Astrocyte (in vitro differentiated cells and primary cell): ENCODE results near the gene COPS9. TPM values are rescaled to one million over a fixed set of nuclear protein-coding genes. Genes with fewer than 3 reads are reported as not detected.

Experiments
- DNase-seq: peaks from one replicate; pipeline ENCODE4 v3.0.0-alpha.2; 2010; ENCODE audit warnings: low read depth
- FAIRE-seq: peaks from 2 replicates; lab custom pipeline; 2011; peaks lifted over from hg19 to GRCh38; lab: Jason Lieb, UNC
- H2AFZ ChIP-seq: 2 replicates; pipeline ENCODE4 v1.6.0; 2012; ENCODE audit warnings: low read depth, low read length, inconsistent platforms
- H3K27ac ChIP-seq: 2 replicates; pipeline ENCODE4 v1.5.1; 2011; ENCODE audit warnings: low read depth, low read length, inconsistent platforms
- H3K27me3 ChIP-seq: 2 replicates; pipeline ENCODE4 v1.6.0; 2011; ENCODE audit warnings: low read length, inconsistent platforms; ENCODE audit not compliant: insufficient read depth
- H3K36me3 ChIP-seq: 2 replicates; pipeline ENCODE4 v1.5.1; 2011; ENCODE audit warnings: low read length, inconsistent platforms; ENCODE audit not compliant: insufficient read depth
- H3K4me1 ChIP-seq: 2 replicates; pipeline ENCODE4 v1.5.1; 2011; ENCODE audit warnings: low read length, inconsistent platforms; ENCODE audit not compliant: insufficient read depth
- H3K4me2 ChIP-seq: 2 replicates; pipeline ENCODE4 v1.6.0; 2012; ENCODE audit warnings: low read length, inconsistent platforms
- H3K4me3 ChIP-seq: 2 replicates; pipeline ENCODE4 v1.5.1; 2011; ENCODE audit warnings: low read depth, mild to moderate bottlenecking, low read length, inconsistent platforms; ENCODE audit not compliant: insufficient read depth
- H3K79me2 ChIP-seq: 2 replicates; pipeline ENCODE4 v1.6.0; 2012; ENCODE audit warnings: mild to moderate bottlenecking, low read length, inconsistent platforms; ENCODE audit not compliant: insufficient read depth
- H3K9ac ChIP-seq: 2 replicates; pipeline ENCODE4 v1.6.0; 2012; ENCODE audit warnings: mild to moderate bottlenecking, low read length, inconsistent platforms
- H3K9me3 ChIP-seq: 2 replicates; pipeline ENCODE4 v1.5.1; 2012; ENCODE audit warnings: low read depth, mild to moderate bottlenecking, low read length, inconsistent platforms; ENCODE audit not compliant: insufficient read depth
- H4K20me1 ChIP-seq: 2 replicates; pipeline ENCODE4 v1.6.0; 2012; ENCODE audit warnings: low read length, inconsistent platforms; ENCODE audit not compliant: insufficient read depth
- H3K27ac Mint-ChIP-seq: one replicate; pipeline ENCODE4 v1.8.0; 2021; ENCODE audit warnings: mild to moderate bottlenecking, mixed read lengths; ENCODE audit not compliant: unreplicated experiment
- H3K27me3 Mint-ChIP-seq: one replicate; pipeline ENCODE4 v1.8.0; 2021; ENCODE audit warnings: low read depth, mixed read lengths; ENCODE audit not compliant: unreplicated experiment
- H3K36me3 Mint-ChIP-seq: one replicate; pipeline ENCODE4 v1.8.0; 2021; ENCODE audit warnings: low read depth, mixed read lengths; ENCODE audit not compliant: unreplicated experiment
- H3K4me1 Mint-ChIP-seq: one replicate; pipeline ENCODE4 v1.8.0; 2021; ENCODE audit warnings: low read depth, mixed read lengths; ENCODE audit not compliant: unreplicated experiment
- H3K4me3 Mint-ChIP-seq: one replicate; pipeline ENCODE4 v1.8.0; 2021; ENCODE audit warnings: mild to moderate bottlenecking, moderate library complexity, mixed read lengths; ENCODE audit not compliant: unreplicated experiment
- H3K9me3 Mint-ChIP-seq: one replicate; pipeline ENCODE4 v1.8.0; 2021; ENCODE audit warnings: mild to moderate bottlenecking, mixed read lengths; ENCODE audit not compliant: unreplicated experiment
- CTCF ChIP-seq: IDR thresholded peaks from 2 replicates; pipeline ENCODE4 v1.5.1; 2011; ENCODE audit warnings: low read depth, mild to moderate bottlenecking, inconsistent platforms, low read length, moderate library complexity; ENCODE audit not compliant: insufficient read depth
- EZH2 ChIP-seq: IDR thresholded peaks from 2 replicates; pipeline ENCODE4 v1.6.1; 2012; ENCODE audit warnings: mild to moderate bottlenecking, low read length, inconsistent platforms; ENCODE audit not compliant: insufficient read depth
- total RNA-seq: library from RNA; stranded (reverse); gene quantifications from 2 replicates; pipeline ENCODE4 v1.2.1, GENCODE V29; 2021

Gene COPS9
- total RNA-seq, 1 donor from 2014 or later, result 192 TPM

- no peak overlapping the region for H3K4me3 Mint-ChIP-seq
- Histone ChIP-seq H3K27ac (no peak overlapping the region), H3K36me3 (peaks cover 37% of the 10 kb centered on the region), H2AFZ (no peak overlapping the region), H3K79me2 (peaks cover 37% of the 10 kb centered on the region), H3K4me2 (no peak overlapping the region), H3K4me1 (peaks cover 11% of the 10 kb centered on the region), H3K27me3 (no peaks in the 10 kb centered on the region), H3K9me3 (no peaks in the 10 kb centered on the region), H4K20me1 (peaks cover 38% of the 10 kb centered on the region), H3K4me3 (no peak overlapping the region), H3K9ac (no peak overlapping the region)
- DNase-seq (no peak), FAIRE-seq (no peak)
- peaks cover 17% of the 10 kb centered on the region for H3K4me1 Mint-ChIP-seq
- H3K36me3 Mint-ChIP-seq, result peaks cover 13% of the 10 kb centered on the region
- H3K27me3 Mint-ChIP-seq, result peaks cover under 1% of the 10 kb centered on the region
- H3K27ac Mint-ChIP-seq, result no peak overlapping the region
- TF ChIP-seq EZH2 (no peak), CTCF (no peak)
- no peaks in the 10 kb centered on the region for H3K9me3 Mint-ChIP-seq
Observed at GRCh38 chr2:240131941-240132650, 4.0 kb downstream of the COPS9 start.

GRCh38 chr2:240131296-240131695, 4.8 kb downstream of the COPS9 start:
- Mint-ChIP-seq H3K27me3 (no peaks in the 10 kb centered on the region), H3K27ac (no peak overlapping the region), H3K4me3 (no peak overlapping the region), H3K36me3 (peaks cover 17% of the 10 kb centered on the region), H3K9me3 (no peaks in the 10 kb centered on the region), H3K4me1 (peaks cover 17% of the 10 kb centered on the region)
- DNase-seq (no peak), FAIRE-seq (no peak)
- H3K4me3 ChIP-seq, result no peak overlapping the region
- H3K4me1 ChIP-seq, result peaks cover 9% of the 10 kb centered on the region
- peaks cover 37% of the 10 kb centered on the region for H3K36me3 ChIP-seq
- peaks cover 38% of the 10 kb centered on the region for H4K20me1 ChIP-seq
- peaks cover 37% of the 10 kb centered on the region for H3K79me2 ChIP-seq
- no peaks in the 10 kb centered on the region for H3K9me3 ChIP-seq
- H3K27me3 ChIP-seq, result no peaks in the 10 kb centered on the region
- H3K4me2 ChIP-seq, result no peak overlapping the region
- no peak overlapping the region for H3K27ac ChIP-seq
- H2AFZ ChIP-seq, result no peak overlapping the region
- no peak for TF ChIP-seq CTCF
- TF ChIP-seq EZH2, result no peak
- H3K9ac ChIP-seq, result no peak overlapping the region
